ENCODE data around the gene TPCN1. TPM values are rescaled to one million over a fixed set of nuclear protein-coding genes. Genes with fewer than 3 reads are reported as not detected.

TPCN1 gene
- polyA plus RNA-seq, 1 of the 3 experiments (the other 2 are of a cell fraction), result 15.7 TPM

- Histone ChIP-seq H3K4me2 (no peak overlapping the region), H3K79me2 (ENCODE audit: insufficient read depth) (no peaks in the 10 kb centered on the region), H3K4me1 (ENCODE audit: control insufficient read depth in 1 of 2, insufficient read depth in 2 of 2, low read depth in 1 of 2, low read length in 1 of 2) (peaks cover 5 to 20% of the 10 kb centered on the region in 2 experiments; a peak in 3 of 4 replicates), H3K9ac (no peak overlapping the region), H3K27me3 (ENCODE audit: insufficient read depth) (no peaks in the 10 kb centered on the region), H3K4me3 (ENCODE audit: low read depth in 2 of 2, low read length in 1 of 2) (no peak overlapping the region), H3K36me3 (replicated peaks in 1 of 2; ENCODE audit: control insufficient read depth in 1 of 2, insufficient read depth in 2 of 2, low read length in 1 of 2) (peaks cover 0 to 13% of the 10 kb centered on the region in 2 experiments), H2AFZ (ENCODE audit: low read depth) (no peak overlapping the region), H4K20me1 (ENCODE audit: insufficient read depth) (no peaks in the 10 kb centered on the region), H3K9me3 (no peaks in the 10 kb centered on the region), H3K9me2 (no peaks in the 10 kb centered on the region), H3F3A (replicated peaks; ENCODE audit: insufficient read depth) (peaks cover 2% of the 10 kb centered on the region), H3K27ac (ENCODE audit: low read depth in 2 of 2, low read length in 1 of 2) (no peak overlapping the region)
- 94% methylated on average over 8 of the region's 8 CpGs for WGBS (ENCODE audit: low lambda C conversion rate)
- TF ChIP-seq REST (IDR thresholded peaks at IDR 0.05; ENCODE audit: low read depth, low read length), result no peak
- no peak for TF ChIP-seq PBX3 (IDR thresholded peaks at IDR 0.05)
- no peak for TF ChIP-seq POLR2AphosphoS5 (IDR thresholded peaks at IDR 0.05; ENCODE audit: low read depth, low read length)
- no peak for TF ChIP-seq RXRA (IDR thresholded peaks at IDR 0.05; ENCODE audit: borderline replicate concordance, low read depth)
- TF ChIP-seq TAF1 (IDR thresholded peaks at IDR 0.05; ENCODE audit: borderline replicate concordance, low read depth, low read length), result no peak
- TF ChIP-seq NFIC (IDR thresholded peaks at IDR 0.05; ENCODE audit: borderline replicate concordance), result no peak
- TF ChIP-seq YY1 (IDR thresholded peaks at IDR 0.05; ENCODE audit: low read depth), result no peak
- TF ChIP-seq RFX5 (IDR thresholded peaks at IDR 0.05; ENCODE audit: low read length), result no peak
- TF ChIP-seq IRF3 (IDR thresholded peaks at IDR 0.05; ENCODE audit: low read depth, low read length), result no peak
- no peak for TF ChIP-seq ZBTB33 (IDR thresholded peaks at IDR 0.05; ENCODE audit: borderline replicate concordance, low read depth)
- TF ChIP-seq EZH2phosphoT487 (IDR thresholded peaks at IDR 0.05; ENCODE audit: borderline replicate concordance, low read depth), result no peak
- TF ChIP-seq CHD2 (IDR thresholded peaks at IDR 0.05; ENCODE audit: low read length, partially characterized antibody), result no peak
- no peak for TF ChIP-seq CTCF (IDR thresholded peaks at IDR 0.05)
- no peak for TF ChIP-seq SMC3 (IDR thresholded peaks at IDR 0.05; ENCODE audit: low read depth, low read length)
- TF ChIP-seq MAX (IDR thresholded peaks at IDR 0.05; ENCODE audit: low read depth), result no peak
- TF ChIP-seq NRF1 (IDR thresholded peaks at IDR 0.05; ENCODE audit: low read depth, low read length), result no peak
- POLR2A ChIA-PET, result no interaction called here
- CTCF ChIA-PET, result no interaction called here
- DNase-seq, result no peak
These were observed 55.0 kb downstream of the TPCN1 start for GRCh38 chr12:113276306-113276705.
